GM15510 (cell line): ENCODE results near the gene KAZN.

Experiments used
- POLR2A ChIP-seq: IDR thresholded peaks from 3 replicates; pipeline ENCODE4 v1.6.1; 2011; ENCODE audit warnings: borderline replicate concordance; ENCODE audit not compliant: insufficient read length; ENCODE audit errors: extremely low read depth

KAZN gene

DNA sequence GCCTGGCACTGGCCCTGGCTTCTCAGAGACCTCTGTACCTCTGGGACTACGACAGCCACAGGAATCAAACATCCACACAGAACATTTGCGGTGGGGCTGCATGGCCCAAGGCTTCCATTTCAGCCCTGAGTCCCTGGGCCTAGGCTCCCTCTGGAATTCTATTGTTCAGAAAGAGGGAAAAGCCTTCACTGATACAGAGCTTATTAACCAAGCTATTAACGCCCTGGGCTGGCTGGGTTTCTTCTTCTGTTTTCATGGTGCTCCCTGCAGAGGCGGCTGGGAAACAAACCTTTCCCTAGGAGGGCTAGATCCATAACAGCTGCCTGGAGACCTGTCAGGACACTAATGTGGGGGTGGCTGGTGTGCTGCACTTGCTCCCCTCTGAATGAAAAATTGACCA lies 88.2 kb downstream of the KAZN start:
- no peak for TF ChIP-seq POLR2A

DNA sequence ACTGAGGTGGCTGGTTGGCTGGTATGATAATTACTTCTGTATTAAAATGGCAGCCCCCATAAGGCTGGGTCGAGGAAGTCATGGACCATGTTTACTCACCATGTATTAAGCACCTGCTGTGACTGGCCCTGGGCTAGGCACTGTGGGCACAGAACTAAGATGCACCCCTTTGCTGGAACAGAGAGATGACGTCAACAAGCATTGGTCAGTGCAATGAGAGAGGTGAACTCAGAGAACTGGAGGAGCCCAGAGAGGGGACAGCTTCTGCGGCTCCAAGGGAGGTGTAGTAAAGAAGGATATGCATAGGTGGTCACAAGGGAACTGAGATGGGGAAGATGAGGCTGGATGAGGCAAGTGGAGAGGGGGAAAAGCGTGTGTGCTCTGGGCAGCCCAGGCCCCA lies 88.7 kb downstream of the KAZN start:
- TF ChIP-seq POLR2A, result no peak

DNA sequence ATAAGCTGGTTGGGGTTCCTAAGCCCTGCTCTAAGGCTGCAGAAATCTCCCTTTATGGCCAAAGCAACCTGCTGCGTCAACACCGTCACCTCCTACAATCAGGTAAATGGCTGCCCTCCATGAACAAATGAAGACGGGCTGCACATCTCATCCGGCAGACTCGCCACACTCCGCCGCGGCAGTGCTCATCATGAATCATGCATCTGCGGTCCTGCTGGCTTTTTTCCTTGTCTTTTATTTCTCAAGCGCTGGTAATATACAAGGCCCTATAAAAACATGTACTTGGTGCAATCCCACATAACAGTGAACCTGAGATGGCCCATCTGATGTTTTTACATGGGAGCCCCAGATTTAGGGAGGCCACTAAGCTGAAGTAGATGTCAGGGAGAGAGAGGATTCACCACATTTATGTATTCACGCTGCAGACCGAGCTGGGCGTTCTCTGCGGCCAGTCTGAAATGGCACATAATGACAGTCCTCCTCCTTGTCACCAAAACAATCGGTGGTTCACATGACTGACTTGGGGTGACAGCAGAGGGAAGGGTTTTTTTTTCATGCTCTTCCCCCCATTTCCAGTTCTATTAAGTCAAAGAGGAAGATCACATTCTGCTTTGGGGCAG lies 91.6 kb downstream of the KAZN start:
- no peak for TF ChIP-seq POLR2A

- no peak for TF ChIP-seq POLR2A
Observed at GRCh38 chr1:14693949-14694348, 95.5 kb downstream of the KAZN start.

GRCh38 chr1:14694589-14694988 lies 96.1 kb downstream of the KAZN start:
- TF ChIP-seq POLR2A, result no peak

GRCh38 chr1:14696761-14697160 lies 98.3 kb downstream of the KAZN start:
- no peak for TF ChIP-seq POLR2A

- TF ChIP-seq POLR2A, result no peak
Observed at GRCh38 chr1:14697353-14697752, 98.9 kb downstream of the KAZN start.

DNA sequence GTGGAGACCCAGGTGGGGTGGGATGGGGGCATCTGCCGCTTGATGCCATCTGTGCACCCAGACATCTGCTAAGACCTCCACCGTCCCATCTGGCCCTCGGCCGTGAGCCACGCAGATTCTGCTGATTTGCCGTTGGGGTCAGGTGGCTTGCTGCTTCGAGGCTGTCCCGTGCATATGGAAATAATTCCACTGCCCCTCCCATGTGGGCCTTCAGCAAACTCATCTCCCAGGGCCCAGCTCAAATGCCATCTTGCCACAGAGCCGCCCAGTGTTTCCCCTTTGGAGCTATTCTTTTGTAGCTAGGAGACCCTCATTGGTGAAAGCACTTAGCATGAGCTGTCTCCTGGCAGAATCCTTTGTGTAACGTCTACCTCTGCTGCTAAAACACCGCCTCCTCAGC lies 99.8 kb downstream of the KAZN start:
- no peak for TF ChIP-seq POLR2A

GRCh38 chr1:14699620-14700019 lies 101.1 kb downstream of the KAZN start:
- no peak for TF ChIP-seq POLR2A

DNA sequence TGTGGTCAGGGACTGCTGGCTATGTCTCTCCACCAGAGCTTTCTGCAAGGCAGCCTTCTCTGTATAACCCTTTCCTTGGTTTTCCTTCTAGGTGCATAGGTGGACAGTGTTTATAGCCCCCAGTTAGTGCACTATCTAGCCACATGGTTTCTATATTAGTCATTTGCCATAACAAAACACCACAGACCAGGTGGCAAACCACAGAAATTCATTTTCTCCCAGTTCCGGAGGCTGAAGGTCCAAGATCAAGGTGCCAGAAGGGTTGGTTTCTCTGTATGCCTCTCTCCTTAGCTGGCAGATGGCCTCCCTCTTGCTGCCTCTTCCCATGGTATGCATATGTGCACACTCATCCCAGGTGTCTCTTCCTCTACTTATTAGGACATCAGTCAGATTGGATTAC lies 106.4 kb downstream of the KAZN start:
- TF ChIP-seq POLR2A, result no peak

- TF ChIP-seq POLR2A, result no peak
Observed at GRCh38 chr1:14705824-14706223, 107.3 kb downstream of the KAZN start.

GRCh38 chr1:14706631-14707030 lies 108.1 kb downstream of the KAZN start:
- TF ChIP-seq POLR2A, result no peak

- no peak for TF ChIP-seq POLR2A
Observed at GRCh38 chr1:14707531-14708445, 109.3 kb downstream of the KAZN start.

DNA sequence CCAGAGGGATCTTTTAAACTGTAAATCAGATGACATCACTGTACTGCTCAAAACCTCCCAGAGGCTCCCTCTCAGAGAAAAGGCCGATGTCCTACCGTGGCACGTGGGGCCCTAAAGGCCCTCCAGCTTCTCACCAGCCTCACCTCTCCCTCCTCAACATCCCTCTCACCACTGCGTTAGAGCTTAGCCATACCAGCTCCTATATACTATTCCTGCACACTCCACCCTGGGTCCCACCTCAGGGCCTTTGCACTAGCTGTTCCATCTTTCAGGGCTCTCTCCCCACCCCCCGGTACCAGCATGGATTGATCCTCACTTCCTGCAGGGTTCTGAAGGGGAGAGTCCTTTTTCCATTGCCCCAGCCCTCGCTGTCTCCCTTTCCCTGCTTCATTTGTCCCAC lies 111.8 kb downstream of the KAZN start:
- TF ChIP-seq POLR2A, result no peak

GRCh38 chr1:14712136-14712535 lies 113.7 kb downstream of the KAZN start:
- no peak for TF ChIP-seq POLR2A

GRCh38 chr1:14713077-14713476 lies 114.6 kb downstream of the KAZN start:
- TF ChIP-seq POLR2A, result no peak
